Measurements from ENCODE around the gene ACYP1.

Gene ACYP1

DNA sequence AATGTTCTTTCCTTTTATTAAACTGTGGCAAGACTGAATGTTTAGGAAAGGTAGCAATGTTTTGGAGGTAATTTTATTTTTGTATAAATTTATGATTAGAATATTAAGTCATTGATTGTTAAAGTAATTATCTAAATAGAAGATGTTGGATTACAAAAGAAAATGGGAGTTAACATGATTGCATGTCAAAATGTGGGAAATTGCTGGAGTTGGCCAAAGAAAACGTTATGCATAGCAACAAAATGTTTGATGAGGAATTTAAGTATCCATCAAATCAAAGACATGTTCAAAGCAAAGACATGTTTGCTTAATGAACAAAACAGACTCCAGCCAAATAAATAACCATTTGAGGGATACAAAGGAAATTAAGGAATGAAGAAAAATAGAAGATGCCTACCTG lies 9.4 kb downstream of the ACYP1 start:
- Mint-ChIP-seq H3K36me3 (ENCODE audit: low read depth) (peaks cover 34% of the 10 kb centered on the region), H3K27ac (no peak overlapping the region), H3K4me1 (ENCODE audit: low read depth) (peaks cover 30% of the 10 kb centered on the region), H3K9me3 (no peaks in the 10 kb centered on the region), H3K27me3 (ENCODE audit: low read depth) (no peaks in the 10 kb centered on the region), H3K4me3 (no peak overlapping the region)

DNA sequence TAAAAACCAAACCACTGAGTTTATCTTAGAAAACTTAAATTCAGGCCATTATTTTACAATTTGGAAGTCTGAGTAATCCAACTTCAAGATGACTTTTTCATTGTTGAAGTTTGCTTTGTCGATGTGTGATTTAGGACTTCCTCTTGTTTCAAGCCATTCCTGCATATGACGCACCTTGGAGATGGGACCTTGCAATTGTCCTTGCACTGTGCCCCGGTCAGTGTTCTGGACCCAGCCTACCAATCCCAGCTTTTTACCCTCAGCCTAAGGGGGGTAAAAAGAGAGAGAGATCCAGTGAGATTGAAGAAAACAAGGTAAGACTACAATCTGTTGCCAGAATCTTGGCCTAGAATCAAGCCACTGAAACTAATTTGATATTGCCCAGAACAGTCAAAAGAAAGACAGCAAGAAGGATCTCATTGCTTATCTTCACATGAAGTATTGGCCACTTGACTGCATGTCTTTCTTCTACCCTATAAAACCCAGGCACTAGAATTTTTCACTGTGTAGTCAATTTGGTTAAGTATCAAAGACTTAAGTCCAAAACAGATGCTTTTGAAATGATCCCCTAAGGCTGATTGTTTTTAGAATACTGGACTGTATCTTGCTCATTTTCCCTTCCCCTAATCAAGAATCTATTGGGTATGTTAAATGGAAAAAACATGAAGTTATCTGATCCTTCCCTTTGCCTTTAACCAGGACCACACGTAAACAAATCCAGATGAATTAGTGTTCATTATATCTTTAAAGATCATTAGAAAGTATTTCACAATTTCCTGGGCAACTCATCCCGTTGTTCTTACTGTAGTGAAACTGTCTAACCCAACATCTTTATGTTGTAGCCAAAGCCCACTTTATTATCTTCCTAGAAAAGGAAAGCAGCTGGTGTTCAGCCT lies 10.2 kb downstream of the ACYP1 start:
- H3K4me3 Mint-ChIP-seq: no peak overlapping the region
- no peaks in the 10 kb centered on the region for H3K27me3 Mint-ChIP-seq (ENCODE audit: low read depth)
- H3K4me1 Mint-ChIP-seq (ENCODE audit: low read depth): peaks cover 31% of the 10 kb centered on the region
- peaks cover 37% of the 10 kb centered on the region for H3K36me3 Mint-ChIP-seq (ENCODE audit: low read depth)
- H3K27ac Mint-ChIP-seq: no peak overlapping the region
- no peaks in the 10 kb centered on the region for H3K9me3 Mint-ChIP-seq

DNA sequence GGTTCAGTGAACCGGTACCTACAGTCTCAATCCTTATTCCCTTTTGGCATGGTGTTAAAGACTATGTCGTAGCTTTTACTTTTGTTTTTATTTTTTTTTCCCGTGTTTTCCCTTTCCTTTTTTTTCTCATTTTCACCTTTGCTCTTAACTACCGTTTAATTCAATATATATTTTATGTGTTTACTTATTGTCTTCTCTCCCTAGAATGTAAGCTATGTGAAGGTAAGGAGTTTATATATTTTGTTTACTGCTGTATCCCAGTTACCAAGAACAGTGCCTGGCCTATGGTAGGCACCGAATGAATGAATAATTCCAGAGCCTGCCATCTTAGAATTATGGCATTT lies 12.3 kb downstream of the ACYP1 start:
- Mint-ChIP-seq H3K4me1 (ENCODE audit: low read depth) (peaks cover 42% of the 10 kb centered on the region), H3K27ac (peak overlapping the region; percentile 87), H3K4me3 (peak overlapping the region; percentile 89), H3K36me3 (ENCODE audit: low read depth) (peaks cover 41% of the 10 kb centered on the region), H3K27me3 (ENCODE audit: low read depth) (no peaks in the 10 kb centered on the region), H3K9me3 (no peaks in the 10 kb centered on the region)

DNA sequence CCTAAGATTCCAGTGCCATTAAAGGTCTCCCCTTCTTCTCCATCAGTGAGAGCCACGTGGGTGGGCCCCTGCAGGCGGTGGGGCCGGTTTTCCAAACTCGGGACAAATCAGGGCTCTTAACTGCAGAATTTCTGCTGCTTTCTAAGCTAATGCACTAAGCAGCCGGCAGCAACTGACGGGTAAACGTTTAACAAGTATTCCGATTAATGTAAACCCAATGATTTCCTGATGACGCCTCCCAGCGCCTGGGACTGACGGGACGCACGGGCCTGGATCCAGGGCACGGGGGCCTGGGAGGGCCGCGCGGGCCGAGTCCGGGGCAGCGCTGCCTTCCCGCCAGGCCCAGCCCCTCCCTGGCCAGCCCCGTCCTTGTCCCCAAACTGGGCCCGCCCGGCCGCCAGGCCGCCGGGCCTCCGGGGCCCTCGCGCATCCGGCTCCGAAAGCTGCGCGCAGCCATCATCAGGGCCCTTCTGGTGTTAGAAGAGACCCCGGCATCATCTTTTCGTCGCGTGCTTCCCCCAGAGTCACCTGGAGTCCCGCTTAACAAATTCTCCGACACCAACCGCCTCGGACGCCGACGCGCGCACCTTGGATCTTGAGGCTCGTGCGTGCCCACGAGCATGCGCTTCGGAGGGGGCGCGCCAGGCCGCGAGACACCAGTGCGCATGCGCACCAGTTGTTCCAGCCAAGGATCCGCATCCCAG lies 12.8 kb downstream of the ACYP1 start, which contains the start of gene MLH3:
Gene MLH3, minus strand, starts transcription at position 616 of the 704 bp plus-strand sequence. CDS start 1,812 bp downstream, outside the sequence.
- Mint-ChIP-seq H3K27me3 (ENCODE audit: low read depth) (no peaks in the 10 kb centered on the region), H3K4me3 (peak within 1 kb of the TSS; percentile 89), H3K4me1 (ENCODE audit: low read depth) (peaks cover 40% of the 10 kb centered on the region), H3K9me3 (no peaks in the 10 kb centered on the region), H3K36me3 (ENCODE audit: low read depth) (peaks cover 39% of the 10 kb centered on the region), H3K27ac (peak within 1 kb of the TSS; percentile 87)

DNA sequence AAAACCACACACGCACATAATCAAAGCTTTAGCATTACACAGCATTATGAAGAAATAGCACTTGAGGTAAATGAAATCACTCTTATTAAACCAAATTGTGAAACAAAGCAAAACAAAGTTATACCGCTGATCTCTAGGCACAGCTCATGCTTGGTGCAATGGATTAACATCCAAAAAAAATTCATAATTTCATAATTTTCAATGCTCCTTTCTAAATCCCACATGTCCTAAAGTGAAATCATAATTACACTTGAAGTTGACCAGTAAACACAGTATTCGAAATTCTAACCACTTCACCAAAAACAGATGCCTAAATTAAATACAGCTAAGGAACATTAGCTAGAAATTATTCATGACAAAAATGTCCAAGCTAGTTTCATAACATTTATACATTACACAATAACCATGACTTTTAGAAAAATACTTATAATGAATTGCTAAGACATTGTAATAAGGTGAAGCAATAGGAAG lies 14.1 kb downstream of the ACYP1 start:
- peaks cover 32% of the 10 kb centered on the region for H3K36me3 Mint-ChIP-seq (ENCODE audit: low read depth)
- no peaks in the 10 kb centered on the region for H3K27me3 Mint-ChIP-seq (ENCODE audit: low read depth)
- peak overlapping the region; percentile 78 for H3K4me3 Mint-ChIP-seq
- H3K9me3 Mint-ChIP-seq: no peaks in the 10 kb centered on the region
- H3K27ac Mint-ChIP-seq: peak overlapping the region; percentile 47
- H3K4me1 Mint-ChIP-seq (ENCODE audit: low read depth): peaks cover 44% of the 10 kb centered on the region

DNA sequence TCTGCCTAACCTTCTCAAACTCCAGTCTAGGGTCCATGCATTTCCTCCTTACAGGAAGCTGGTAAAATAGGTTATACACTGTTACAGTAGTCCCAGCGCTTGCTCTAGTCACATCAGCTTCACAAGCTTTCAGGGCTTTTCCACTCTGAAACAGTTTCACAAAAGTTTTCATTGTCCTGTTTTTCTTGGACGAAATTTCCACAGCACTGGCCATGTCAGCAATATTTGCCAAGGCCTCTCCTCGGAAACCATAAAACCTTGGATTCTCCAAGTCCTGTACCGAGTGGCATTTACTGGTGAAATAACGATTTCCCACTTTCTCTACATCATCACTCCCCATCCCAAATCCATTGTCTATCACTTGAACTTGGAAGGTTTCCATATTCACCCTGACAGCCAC lies 14.7 kb downstream of the ACYP1 start:
- no peaks in the 10 kb centered on the region for H3K27me3 Mint-ChIP-seq (ENCODE audit: low read depth)
- H3K9me3 Mint-ChIP-seq: no peaks in the 10 kb centered on the region
- peaks cover 46% of the 10 kb centered on the region for H3K4me1 Mint-ChIP-seq (ENCODE audit: low read depth)
- H3K36me3 Mint-ChIP-seq (ENCODE audit: low read depth): peaks cover 28% of the 10 kb centered on the region
- H3K4me3 Mint-ChIP-seq: no peak overlapping the region
- H3K27ac Mint-ChIP-seq: no peak overlapping the region

DNA sequence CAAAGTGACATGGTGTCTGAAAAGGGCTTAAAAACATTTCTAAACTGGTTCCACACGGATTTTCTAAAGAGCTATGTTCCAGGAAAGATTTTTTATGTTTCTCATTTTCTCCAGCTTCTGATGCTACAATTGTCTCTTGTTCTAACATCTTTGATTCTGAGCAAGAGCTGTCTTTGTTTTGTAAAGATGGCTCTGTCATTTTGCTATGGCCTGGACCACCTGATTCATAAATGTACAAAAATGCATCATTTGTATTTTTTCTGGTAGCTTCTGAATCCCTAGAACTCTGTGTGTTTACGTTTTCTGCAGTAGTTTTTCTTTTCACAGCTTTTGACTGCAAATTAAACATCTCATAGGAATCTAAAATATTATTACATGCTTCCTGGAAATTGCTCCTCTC lies 15.7 kb downstream of the ACYP1 start:
- H3K36me3 Mint-ChIP-seq (ENCODE audit: low read depth): peaks cover 26% of the 10 kb centered on the region
- H3K27ac Mint-ChIP-seq: no peak overlapping the region
- no peaks in the 10 kb centered on the region for H3K9me3 Mint-ChIP-seq
- peaks cover 41% of the 10 kb centered on the region for H3K4me1 Mint-ChIP-seq (ENCODE audit: low read depth)
- H3K4me3 Mint-ChIP-seq: no peak overlapping the region
- no peaks in the 10 kb centered on the region for H3K27me3 Mint-ChIP-seq (ENCODE audit: low read depth)

DNA sequence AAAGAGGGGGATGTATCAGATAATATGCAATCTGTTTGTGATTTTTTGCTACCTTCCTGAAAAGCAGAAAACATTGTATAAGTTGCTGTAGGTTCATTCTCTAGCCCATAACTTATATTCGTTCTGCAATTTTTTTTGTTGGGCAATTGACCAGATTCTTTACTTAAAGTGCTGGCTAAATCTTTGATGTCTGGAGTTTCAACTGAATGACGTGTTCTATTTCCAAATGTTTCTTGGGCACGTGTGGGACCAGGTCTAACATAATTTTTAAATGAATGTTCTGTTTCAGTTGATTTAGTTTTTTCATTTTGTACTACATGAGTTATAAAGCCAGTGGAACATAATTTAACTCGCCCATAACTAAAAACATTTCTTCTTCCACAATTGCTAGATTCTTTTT lies 16.3 kb downstream of the ACYP1 start:
- no peak overlapping the region for H3K4me3 Mint-ChIP-seq

DNA sequence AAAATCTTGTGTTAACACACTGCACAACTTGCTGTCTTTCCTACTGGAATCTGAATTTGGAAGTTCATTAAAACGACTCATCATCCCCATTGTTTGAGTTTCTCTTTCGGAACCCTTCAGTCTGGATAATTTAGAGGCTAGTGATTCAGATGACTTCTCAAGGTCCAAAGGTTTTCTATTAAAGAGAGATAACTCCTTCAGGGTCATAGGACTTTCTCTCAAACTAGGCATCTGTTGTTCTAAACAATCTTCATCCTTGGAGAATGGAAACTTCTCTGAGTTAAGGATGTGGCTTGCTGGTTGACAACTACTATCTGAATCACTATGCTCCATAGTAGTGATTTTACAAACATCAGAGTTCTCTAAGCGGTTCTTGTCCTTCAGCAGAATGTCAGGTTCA lies 16.9 kb downstream of the ACYP1 start:
- H3K9me3 Mint-ChIP-seq: no peaks in the 10 kb centered on the region
- H3K4me3 Mint-ChIP-seq: no peak overlapping the region
- H3K27ac Mint-ChIP-seq: no peak overlapping the region
- H3K4me1 Mint-ChIP-seq (ENCODE audit: low read depth): peaks cover 36% of the 10 kb centered on the region
- no peaks in the 10 kb centered on the region for H3K27me3 Mint-ChIP-seq (ENCODE audit: low read depth)
- H3K36me3 Mint-ChIP-seq (ENCODE audit: low read depth): peaks cover 23% of the 10 kb centered on the region

More for the DNA sequence above, 16.3 kb downstream of the ACYP1 start:
- H3K27me3 Mint-ChIP-seq (ENCODE audit: low read depth): no peaks in the 10 kb centered on the region
- no peak overlapping the region for H3K27ac Mint-ChIP-seq
- no peaks in the 10 kb centered on the region for H3K9me3 Mint-ChIP-seq
- H3K4me1 Mint-ChIP-seq (ENCODE audit: low read depth): peaks cover 39% of the 10 kb centered on the region
- peaks cover 23% of the 10 kb centered on the region for H3K36me3 Mint-ChIP-seq (ENCODE audit: low read depth)

DNA sequence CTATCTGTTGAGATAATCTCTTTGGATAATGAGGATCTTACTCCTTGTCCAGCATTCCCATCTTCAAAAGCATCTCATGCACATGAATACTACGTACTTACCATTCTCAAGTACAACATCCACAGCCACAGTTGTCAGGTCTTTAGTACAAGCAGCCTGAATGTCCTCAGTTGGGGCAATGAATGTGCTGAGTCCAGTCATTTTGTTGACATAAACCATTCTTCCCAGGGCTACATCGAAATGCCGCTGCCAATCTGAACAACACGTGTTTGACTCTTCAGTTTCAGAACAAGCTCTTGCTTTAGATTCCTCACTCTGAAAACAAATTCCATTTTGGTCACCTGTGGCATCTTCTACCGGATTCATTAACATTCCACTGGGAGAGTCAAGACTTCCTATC lies 17.5 kb downstream of the ACYP1 start:
- Mint-ChIP-seq H3K4me1 (ENCODE audit: low read depth) (peaks cover 32% of the 10 kb centered on the region), H3K27ac (no peak overlapping the region), H3K36me3 (ENCODE audit: low read depth) (peaks cover 23% of the 10 kb centered on the region), H3K4me3 (no peak overlapping the region), H3K9me3 (no peaks in the 10 kb centered on the region), H3K27me3 (ENCODE audit: low read depth) (no peaks in the 10 kb centered on the region)

DNA sequence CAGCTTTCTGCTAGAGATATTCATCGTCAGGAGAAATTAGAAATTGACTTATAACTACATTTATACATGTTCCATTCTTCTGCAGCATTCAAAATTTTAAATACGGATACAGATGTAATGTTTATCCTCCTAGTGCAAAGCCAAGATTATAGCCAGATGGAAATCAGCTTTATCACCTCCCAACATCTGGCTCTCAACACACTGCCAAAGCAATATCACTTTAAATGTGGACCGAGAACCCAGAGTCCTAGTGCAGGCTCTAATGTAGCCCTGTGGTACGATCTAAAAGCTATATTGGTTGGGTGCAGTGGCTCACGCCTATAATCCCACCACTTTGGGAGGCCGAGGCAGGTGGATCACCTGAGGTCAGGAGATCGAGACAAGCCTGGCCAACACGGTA lies 19.1 kb downstream of the ACYP1 start:
- Mint-ChIP-seq H3K9me3 (no peaks in the 10 kb centered on the region), H3K4me3 (no peak overlapping the region), H3K27ac (no peak overlapping the region), H3K36me3 (ENCODE audit: low read depth) (peaks cover 23% of the 10 kb centered on the region), H3K27me3 (ENCODE audit: low read depth) (no peaks in the 10 kb centered on the region), H3K4me1 (ENCODE audit: low read depth) (peaks cover 20% of the 10 kb centered on the region)

DNA sequence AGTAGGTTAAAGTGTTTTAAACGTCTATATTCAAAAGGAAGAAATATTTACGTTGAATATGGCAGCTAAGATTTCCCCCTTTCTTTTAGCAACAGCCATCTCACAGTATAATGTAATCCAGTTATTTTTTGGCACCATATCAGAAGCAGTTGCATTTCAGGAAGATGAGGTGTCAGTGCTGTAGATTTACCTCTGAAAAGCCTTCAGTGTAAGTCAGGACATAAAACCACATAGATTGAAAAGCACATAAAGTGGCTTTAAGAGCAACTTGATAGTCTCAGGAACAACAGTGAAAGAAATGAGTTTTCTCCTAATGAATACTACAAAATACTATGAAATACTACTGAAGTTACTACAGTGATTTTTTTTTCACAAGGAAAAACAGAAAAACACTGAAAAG lies 19.5 kb downstream of the ACYP1 start:
- no peak overlapping the region for H3K27ac Mint-ChIP-seq
- H3K9me3 Mint-ChIP-seq: no peaks in the 10 kb centered on the region
- H3K36me3 Mint-ChIP-seq (ENCODE audit: low read depth): peaks cover 20% of the 10 kb centered on the region
- H3K4me3 Mint-ChIP-seq: no peak overlapping the region
- H3K27me3 Mint-ChIP-seq (ENCODE audit: low read depth): no peaks in the 10 kb centered on the region
- H3K4me1 Mint-ChIP-seq (ENCODE audit: low read depth): peaks cover 19% of the 10 kb centered on the region

DNA sequence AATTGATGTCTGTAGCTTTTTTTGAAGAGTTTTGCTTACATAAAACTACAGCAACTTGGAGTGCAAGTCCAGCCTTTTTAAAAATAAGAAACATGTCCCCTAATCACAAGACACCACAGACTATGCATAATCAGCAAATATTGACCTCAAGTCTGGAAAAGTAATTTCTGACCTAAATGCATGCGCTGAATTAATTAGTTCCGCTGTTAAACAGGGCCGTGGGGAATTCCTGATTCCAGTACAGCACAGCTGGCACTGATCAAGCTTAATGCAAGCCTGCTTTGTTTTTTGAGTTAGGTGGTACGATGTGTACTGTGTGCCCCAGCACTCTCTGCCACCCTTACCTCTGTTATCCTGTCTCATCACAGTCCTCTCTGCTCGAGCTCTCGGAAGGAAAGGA lies 21.8 kb downstream of the ACYP1 start:
- Mint-ChIP-seq H3K4me1 (ENCODE audit: low read depth) (peaks cover 11% of the 10 kb centered on the region), H3K36me3 (ENCODE audit: low read depth) (peaks cover 13% of the 10 kb centered on the region), H3K27me3 (ENCODE audit: low read depth) (no peaks in the 10 kb centered on the region), H3K9me3 (no peaks in the 10 kb centered on the region), H3K27ac (no peak overlapping the region), H3K4me3 (no peak overlapping the region)

DNA sequence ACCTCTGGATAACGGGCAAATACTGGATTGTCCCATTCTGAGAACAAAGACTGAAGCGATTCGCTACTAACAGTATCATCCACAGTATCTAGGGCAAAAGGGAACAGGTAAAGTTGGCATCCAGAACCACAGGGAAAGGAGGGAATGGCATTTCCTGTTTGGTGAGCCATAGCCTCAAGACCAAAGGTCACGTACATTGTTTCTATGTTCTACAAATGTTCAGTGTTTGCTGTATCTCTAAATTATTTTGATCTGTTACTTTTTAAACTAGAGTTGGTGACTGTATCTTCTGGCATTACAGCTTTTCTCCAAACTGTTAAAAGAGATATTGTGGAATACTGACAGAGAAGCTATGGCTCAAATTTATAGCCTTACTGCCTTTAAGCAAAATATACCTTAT lies 22.2 kb downstream of the ACYP1 start:
- H3K27ac Mint-ChIP-seq: no peak overlapping the region
- peaks cover 9% of the 10 kb centered on the region for H3K4me1 Mint-ChIP-seq (ENCODE audit: low read depth)
- no peak overlapping the region for H3K4me3 Mint-ChIP-seq
- peaks cover 13% of the 10 kb centered on the region for H3K36me3 Mint-ChIP-seq (ENCODE audit: low read depth)
- no peaks in the 10 kb centered on the region for H3K9me3 Mint-ChIP-seq
- H3K27me3 Mint-ChIP-seq (ENCODE audit: low read depth): no peaks in the 10 kb centered on the region

DNA sequence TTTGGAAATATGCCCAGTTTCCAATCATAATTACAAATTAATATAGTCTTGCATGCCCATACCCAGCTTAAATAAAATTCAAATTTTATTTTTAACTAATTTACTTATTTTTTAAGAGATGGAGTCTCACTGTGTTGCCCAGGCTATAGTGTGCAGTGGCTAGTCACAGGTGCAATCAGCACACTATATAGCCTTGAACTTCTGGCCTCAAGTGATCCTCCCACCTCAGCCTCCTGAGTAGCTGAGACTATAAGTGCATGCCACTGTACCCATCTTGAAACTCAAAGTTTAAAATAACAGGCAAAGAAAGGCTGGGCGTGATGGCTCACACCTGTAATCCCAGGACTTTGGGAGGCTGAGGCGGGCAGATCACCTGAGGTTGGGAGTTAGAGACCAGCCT lies 22.9 kb downstream of the ACYP1 start:
- H3K4me1 Mint-ChIP-seq (ENCODE audit: low read depth): peaks cover 9% of the 10 kb centered on the region
- H3K36me3 Mint-ChIP-seq (ENCODE audit: low read depth): peaks cover 15% of the 10 kb centered on the region
- H3K4me3 Mint-ChIP-seq: no peak overlapping the region
- H3K27me3 Mint-ChIP-seq (ENCODE audit: low read depth): no peaks in the 10 kb centered on the region
- H3K9me3 Mint-ChIP-seq: no peaks in the 10 kb centered on the region
- H3K27ac Mint-ChIP-seq: no peak overlapping the region
